GM23338 (cell line): ENCODE results near the gene HP. TPM values are rescaled to one million over a fixed set of nuclear protein-coding genes. Genes with fewer than 3 reads are reported as not detected.

Source experiments
- ATAC-seq: fragments of 200-7000 bp; cut with Tn5 transposase; 3 replicates; pipeline ENCODE4 v1.9.1; 2020
- DNase-seq: peaks from one replicate; pipeline ENCODE4 v3.0.0-alpha.2; 2015; ENCODE audit warnings: low spot score
- H2AFZ ChIP-seq: fragments of 200-600 bp; sonication (generic); 2 replicates; pipeline ENCODE4 v1.8.0; 2016; ENCODE audit warnings: antibody characterized with exemption, mild to moderate bottlenecking, moderate library complexity
- H3F3A ChIP-seq: fragments of 200-600 bp; sonication (generic); replicated peaks from 2 replicates; pipeline ENCODE4 v1.8.0; 2017; ENCODE audit warnings: antibody characterized with exemption, mixed run types, low read depth
- H3K27ac ChIP-seq: fragments of 200-600 bp; sonication (generic); 2 replicates; pipeline ENCODE4 v1.6.1; 2016; ENCODE audit warnings: low read depth
- H3K27me3 ChIP-seq: fragments of 200-600 bp; sonication (generic); 2 replicates; pipeline ENCODE4 v1.8.0; 2016; ENCODE audit warnings: mild to moderate bottlenecking, mixed run types, moderate library complexity; ENCODE audit not compliant: insufficient read depth
- H3K36me3 ChIP-seq: fragments of 200-600 bp; sonication (generic); 2 replicates; pipeline ENCODE4 v1.8.0; 2016; ENCODE audit warnings: mild to moderate bottlenecking; ENCODE audit not compliant: insufficient read depth
- H3K4me1 ChIP-seq: fragments of 200-600 bp; sonication (generic); 2 replicates; pipeline ENCODE4 v1.8.0; 2016; ENCODE audit warnings: mild to moderate bottlenecking, moderate library complexity; ENCODE audit not compliant: insufficient read depth
- H3K4me2 ChIP-seq: fragments of 200-600 bp; sonication (generic); 2 replicates; pipeline ENCODE4 v1.7.1; 2017; ENCODE audit warnings: mixed run types
- H3K4me3 ChIP-seq: fragments of 200-600 bp; sonication (generic); 2 replicates; pipeline ENCODE4 v1.6.1; 2016; ENCODE audit warnings: mixed run types
- H3K79me2 ChIP-seq: fragments of 200-600 bp; sonication (generic); replicated peaks from 2 replicates; pipeline ENCODE4 v1.8.0; 2017; ENCODE audit warnings: mild to moderate bottlenecking; ENCODE audit not compliant: insufficient read depth
- H3K9me2 ChIP-seq: fragments of 200-600 bp; sonication (generic); 2 replicates; pipeline ENCODE4 v1.8.0; 2017; ENCODE audit not compliant: insufficient read depth
- H4K20me1 ChIP-seq: fragments of 200-600 bp; sonication (generic); replicated peaks from 2 replicates; pipeline ENCODE4 v1.8.0; 2017; ENCODE audit warnings: mild to moderate bottlenecking; ENCODE audit not compliant: insufficient read depth
- H3K27ac Mint-ChIP-seq: 2 replicates; pipeline ENCODE4 v1.8.0; 2020; ENCODE audit warnings: inconsistent platforms, mild to moderate bottlenecking, moderate library complexity, mixed read lengths
- H3K27me3 Mint-ChIP-seq: 3 replicates; pipeline ENCODE4 v1.8.0; 2022; ENCODE audit warnings: low read depth, mild to moderate bottlenecking, moderate library complexity, mixed read lengths, inconsistent platforms; ENCODE audit not compliant: insufficient read depth, poor library complexity
- H3K36me3 Mint-ChIP-seq: 3 replicates; pipeline ENCODE4 v1.8.0; 2021; ENCODE audit warnings: low read depth, mild to moderate bottlenecking, inconsistent platforms, moderate library complexity, mixed read lengths
- H3K4me1 Mint-ChIP-seq: 3 replicates; pipeline ENCODE4 v1.8.0; 2020; ENCODE audit warnings: mild to moderate bottlenecking, inconsistent platforms, mixed read lengths
- H3K4me3 Mint-ChIP-seq: 3 replicates; pipeline ENCODE4 v1.8.0; 2021; ENCODE audit warnings: moderate library complexity, mild to moderate bottlenecking, inconsistent platforms, mixed read lengths
- H3K9me3 Mint-ChIP-seq: 3 replicates; pipeline ENCODE4 v1.8.0; 2020; ENCODE audit warnings: moderate library complexity, mild to moderate bottlenecking, inconsistent platforms, mixed read lengths
- CREB1 ChIP-seq: fragments of 250-450 bp; sonication (Bioruptor Pico); IDR thresholded peaks from 2 replicates; pipeline ENCODE4 v1.5.0; 2020; ENCODE audit warnings: low read depth, mild to moderate bottlenecking, moderate library complexity
- EZH2 ChIP-seq: fragments of 200-600 bp; sonication (generic); IDR thresholded peaks from one replicate; pipeline ENCODE4 v1.8.0; 2017; ENCODE audit warnings: antibody characterized with exemption, mild to moderate bottlenecking, low read depth; ENCODE audit not compliant: unreplicated experiment
- EZH2phosphoT487 ChIP-seq: fragments of 200-600 bp; sonication (generic); IDR thresholded peaks from one replicate; pipeline ENCODE4 v1.8.1; 2018; ENCODE audit warnings: antibody characterized with exemption; ENCODE audit not compliant: unreplicated experiment
- JUNB ChIP-seq: IDR thresholded peaks from one replicate; pipeline ENCODE4 v1.6.1; 2016; ENCODE audit warnings: antibody characterized with exemption; ENCODE audit not compliant: unreplicated experiment
- NANOG ChIP-seq: IDR thresholded peaks from 2 replicates; pipeline ENCODE4 v1.6.1; 2016; ENCODE audit warnings: antibody characterized with exemption, borderline replicate concordance
- POLR2AphosphoS5 ChIP-seq: IDR thresholded peaks from 2 replicates; pipeline ENCODE4 v1.6.1; 2016; ENCODE audit warnings: antibody characterized with exemption, low read depth
- ZNF114 ChIP-seq: fragments of 250-450 bp; sonication (Bioruptor Pico); IDR thresholded peaks from 2 replicates; pipeline ENCODE4 v1.5.0; 2020; ENCODE audit warnings: mild to moderate bottlenecking, moderate library complexity
- ZNF331 ChIP-seq: fragments of 250-450 bp; sonication (Bioruptor Pico); IDR thresholded peaks from 2 replicates; pipeline ENCODE4 v1.5.0; 2020; ENCODE audit warnings: low read depth, mild to moderate bottlenecking, moderate library complexity
- polyA plus RNA-seq: library from polyadenylated mRNA; unstranded; fragments of >200 nt; fragmentation: Nextera tagmentation; extraction: Ambion mirVana; gene quantifications from 2 replicates; pipeline ENCODE4 v1.2.1, GENCODE V29; 2016
- total RNA-seq: library from RNA; depleted of rRNA; stranded (reverse); fragments of >200 nt; shearing (Covaris generic); gene quantifications from 2 replicates; pipeline ENCODE4 v1.2.3, GENCODE V29; 2014
- TF ChIP-seq, protein P1 (sequence below), 2 experiments: fragments of 200-600 bp in 1 of 2; sonication (generic) in 1 of 2; conservative IDR thresholded peaks; 2 replicates each; pipeline versions ENCODE4 v1.5.1 to v1.6.1; 2016 to 2017; ENCODE audit warnings: antibody characterized with exemption in 2 of 2, low read depth in 2 of 2, mild to moderate bottlenecking in 2 of 2, moderate library complexity in 1 of 2
- TF ChIP-seq, protein P2 (sequence below): fragments of 250-450 bp; sonication (Bioruptor Pico); IDR thresholded peaks from 2 replicates; pipeline ENCODE4 v1.5.0; 2020; ENCODE audit warnings: mild to moderate bottlenecking, moderate library complexity
- TF ChIP-seq, protein P3 (sequence below): IDR thresholded peaks from one replicate; pipeline ENCODE4 v1.6.1; 2018; ENCODE audit warnings: antibody characterized with exemption; ENCODE audit not compliant: unreplicated experiment

Gene HP
- total and polyA plus RNA-seq, 2 experiments from 2014 or later, result 0.26 TPM; not detected in 1

DNA sequence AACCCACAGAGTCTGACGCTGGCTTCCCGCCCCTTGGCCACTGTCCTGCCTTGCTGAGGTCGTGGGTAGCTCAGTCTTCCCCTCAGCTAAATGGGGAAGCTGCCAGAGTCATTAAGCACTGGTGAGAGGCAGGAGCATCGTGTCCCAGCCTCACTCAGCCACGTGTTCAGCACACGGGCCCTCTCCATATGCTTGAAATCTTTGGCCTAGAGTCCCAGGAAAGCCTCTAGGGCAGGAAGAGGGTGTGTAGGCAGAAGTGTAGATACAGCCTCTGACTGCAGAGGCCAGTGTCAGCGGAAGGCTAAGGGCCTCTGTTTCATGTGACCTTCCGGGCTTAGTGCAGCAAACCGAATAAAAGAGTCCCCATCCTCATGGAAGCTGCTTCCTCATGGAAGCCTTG, 41.7 kb upstream of the HP start (continued):
- TF ChIP-seq, protein P1, sequence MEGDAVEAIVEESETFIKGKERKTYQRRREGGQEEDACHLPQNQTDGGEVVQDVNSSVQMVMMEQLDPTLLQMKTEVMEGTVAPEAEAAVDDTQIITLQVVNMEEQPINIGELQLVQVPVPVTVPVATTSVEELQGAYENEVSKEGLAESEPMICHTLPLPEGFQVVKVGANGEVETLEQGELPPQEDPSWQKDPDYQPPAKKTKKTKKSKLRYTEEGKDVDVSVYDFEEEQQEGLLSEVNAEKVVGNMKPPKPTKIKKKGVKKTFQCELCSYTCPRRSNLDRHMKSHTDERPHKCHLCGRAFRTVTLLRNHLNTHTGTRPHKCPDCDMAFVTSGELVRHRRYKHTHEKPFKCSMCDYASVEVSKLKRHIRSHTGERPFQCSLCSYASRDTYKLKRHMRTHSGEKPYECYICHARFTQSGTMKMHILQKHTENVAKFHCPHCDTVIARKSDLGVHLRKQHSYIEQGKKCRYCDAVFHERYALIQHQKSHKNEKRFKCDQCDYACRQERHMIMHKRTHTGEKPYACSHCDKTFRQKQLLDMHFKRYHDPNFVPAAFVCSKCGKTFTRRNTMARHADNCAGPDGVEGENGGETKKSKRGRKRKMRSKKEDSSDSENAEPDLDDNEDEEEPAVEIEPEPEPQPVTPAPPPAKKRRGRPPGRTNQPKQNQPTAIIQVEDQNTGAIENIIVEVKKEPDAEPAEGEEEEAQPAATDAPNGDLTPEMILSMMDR (conservative IDR thresholded peaks at IDR 0.05; ENCODE audit: low read depth in 2 of 2), result no peak
- no peak for TF ChIP-seq NANOG
- TF ChIP-seq ZNF114 (CRISPR knock-in tag), result no peak
- TF ChIP-seq CREB1 (CRISPR knock-in tag), result no peak
- no peak for TF ChIP-seq EZH2phosphoT487

DNA sequence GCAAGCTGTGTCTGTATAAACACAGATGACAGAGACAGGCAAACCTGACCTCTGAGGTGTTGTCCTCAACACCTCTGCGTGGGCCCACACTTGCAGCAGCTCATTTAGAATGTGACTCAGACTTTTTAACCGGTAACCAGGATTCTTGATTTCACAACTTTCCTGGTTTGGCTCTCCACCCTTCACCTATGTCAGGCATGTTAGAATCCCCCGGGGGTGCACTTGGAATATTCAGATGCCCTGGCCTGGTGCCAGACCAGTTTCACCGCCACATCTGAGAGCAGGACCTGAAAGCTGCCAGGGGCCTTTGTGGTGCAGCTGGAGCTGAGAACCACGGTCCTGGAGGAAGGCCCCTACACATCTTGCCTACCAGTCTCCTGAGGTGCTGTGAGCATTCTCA, 40.9 kb upstream of the HP start:
- H3F3A ChIP-seq, result no peaks in the 10 kb centered on the region
- ATAC-seq, result no peak
- DNase-seq, result no peak
- no peaks in the 10 kb centered on the region for H3K4me1 ChIP-seq
- H3K27ac ChIP-seq, result no peak overlapping the region
- Mint-ChIP-seq H3K27me3 (peaks cover 3% of the 10 kb centered on the region), H3K36me3 (peaks cover 45% of the 10 kb centered on the region), H3K9me3 (peaks cover 6% of the 10 kb centered on the region; the same call in 2 of the 3 replicates), H3K4me1 (peaks cover 4% of the 10 kb centered on the region; the same call in 1 of the 3 replicates), H3K4me3 (no peak overlapping the region), H3K27ac (no peak overlapping the region; the same call in 1 of the 2 replicates)
- H3K79me2 ChIP-seq, result peaks cover 13% of the 10 kb centered on the region
- no peaks in the 10 kb centered on the region for H3K27me3 ChIP-seq
- no peaks in the 10 kb centered on the region for H3K9me2 ChIP-seq
- peaks cover 3% of the 10 kb centered on the region; the same call in 1 of the 2 replicates for H4K20me1 ChIP-seq
- peaks cover 4% of the 10 kb centered on the region; the same call in 1 of the 2 replicates for H3K36me3 ChIP-seq
- H2AFZ ChIP-seq, result no peak overlapping the region
- H3K4me2 ChIP-seq, result no peak overlapping the region
- H3K4me3 ChIP-seq, result no peak overlapping the region
- TF ChIP-seq POLR2AphosphoS5 (no peak), ZNF114 (CRISPR knock-in tag) (no peak), EZH2 (no peak), JUNB (no peak), CREB1 (CRISPR knock-in tag) (no peak), EZH2phosphoT487 (no peak), ZNF331 (CRISPR knock-in tag) (no peak)
- TF ChIP-seq, protein P2, sequence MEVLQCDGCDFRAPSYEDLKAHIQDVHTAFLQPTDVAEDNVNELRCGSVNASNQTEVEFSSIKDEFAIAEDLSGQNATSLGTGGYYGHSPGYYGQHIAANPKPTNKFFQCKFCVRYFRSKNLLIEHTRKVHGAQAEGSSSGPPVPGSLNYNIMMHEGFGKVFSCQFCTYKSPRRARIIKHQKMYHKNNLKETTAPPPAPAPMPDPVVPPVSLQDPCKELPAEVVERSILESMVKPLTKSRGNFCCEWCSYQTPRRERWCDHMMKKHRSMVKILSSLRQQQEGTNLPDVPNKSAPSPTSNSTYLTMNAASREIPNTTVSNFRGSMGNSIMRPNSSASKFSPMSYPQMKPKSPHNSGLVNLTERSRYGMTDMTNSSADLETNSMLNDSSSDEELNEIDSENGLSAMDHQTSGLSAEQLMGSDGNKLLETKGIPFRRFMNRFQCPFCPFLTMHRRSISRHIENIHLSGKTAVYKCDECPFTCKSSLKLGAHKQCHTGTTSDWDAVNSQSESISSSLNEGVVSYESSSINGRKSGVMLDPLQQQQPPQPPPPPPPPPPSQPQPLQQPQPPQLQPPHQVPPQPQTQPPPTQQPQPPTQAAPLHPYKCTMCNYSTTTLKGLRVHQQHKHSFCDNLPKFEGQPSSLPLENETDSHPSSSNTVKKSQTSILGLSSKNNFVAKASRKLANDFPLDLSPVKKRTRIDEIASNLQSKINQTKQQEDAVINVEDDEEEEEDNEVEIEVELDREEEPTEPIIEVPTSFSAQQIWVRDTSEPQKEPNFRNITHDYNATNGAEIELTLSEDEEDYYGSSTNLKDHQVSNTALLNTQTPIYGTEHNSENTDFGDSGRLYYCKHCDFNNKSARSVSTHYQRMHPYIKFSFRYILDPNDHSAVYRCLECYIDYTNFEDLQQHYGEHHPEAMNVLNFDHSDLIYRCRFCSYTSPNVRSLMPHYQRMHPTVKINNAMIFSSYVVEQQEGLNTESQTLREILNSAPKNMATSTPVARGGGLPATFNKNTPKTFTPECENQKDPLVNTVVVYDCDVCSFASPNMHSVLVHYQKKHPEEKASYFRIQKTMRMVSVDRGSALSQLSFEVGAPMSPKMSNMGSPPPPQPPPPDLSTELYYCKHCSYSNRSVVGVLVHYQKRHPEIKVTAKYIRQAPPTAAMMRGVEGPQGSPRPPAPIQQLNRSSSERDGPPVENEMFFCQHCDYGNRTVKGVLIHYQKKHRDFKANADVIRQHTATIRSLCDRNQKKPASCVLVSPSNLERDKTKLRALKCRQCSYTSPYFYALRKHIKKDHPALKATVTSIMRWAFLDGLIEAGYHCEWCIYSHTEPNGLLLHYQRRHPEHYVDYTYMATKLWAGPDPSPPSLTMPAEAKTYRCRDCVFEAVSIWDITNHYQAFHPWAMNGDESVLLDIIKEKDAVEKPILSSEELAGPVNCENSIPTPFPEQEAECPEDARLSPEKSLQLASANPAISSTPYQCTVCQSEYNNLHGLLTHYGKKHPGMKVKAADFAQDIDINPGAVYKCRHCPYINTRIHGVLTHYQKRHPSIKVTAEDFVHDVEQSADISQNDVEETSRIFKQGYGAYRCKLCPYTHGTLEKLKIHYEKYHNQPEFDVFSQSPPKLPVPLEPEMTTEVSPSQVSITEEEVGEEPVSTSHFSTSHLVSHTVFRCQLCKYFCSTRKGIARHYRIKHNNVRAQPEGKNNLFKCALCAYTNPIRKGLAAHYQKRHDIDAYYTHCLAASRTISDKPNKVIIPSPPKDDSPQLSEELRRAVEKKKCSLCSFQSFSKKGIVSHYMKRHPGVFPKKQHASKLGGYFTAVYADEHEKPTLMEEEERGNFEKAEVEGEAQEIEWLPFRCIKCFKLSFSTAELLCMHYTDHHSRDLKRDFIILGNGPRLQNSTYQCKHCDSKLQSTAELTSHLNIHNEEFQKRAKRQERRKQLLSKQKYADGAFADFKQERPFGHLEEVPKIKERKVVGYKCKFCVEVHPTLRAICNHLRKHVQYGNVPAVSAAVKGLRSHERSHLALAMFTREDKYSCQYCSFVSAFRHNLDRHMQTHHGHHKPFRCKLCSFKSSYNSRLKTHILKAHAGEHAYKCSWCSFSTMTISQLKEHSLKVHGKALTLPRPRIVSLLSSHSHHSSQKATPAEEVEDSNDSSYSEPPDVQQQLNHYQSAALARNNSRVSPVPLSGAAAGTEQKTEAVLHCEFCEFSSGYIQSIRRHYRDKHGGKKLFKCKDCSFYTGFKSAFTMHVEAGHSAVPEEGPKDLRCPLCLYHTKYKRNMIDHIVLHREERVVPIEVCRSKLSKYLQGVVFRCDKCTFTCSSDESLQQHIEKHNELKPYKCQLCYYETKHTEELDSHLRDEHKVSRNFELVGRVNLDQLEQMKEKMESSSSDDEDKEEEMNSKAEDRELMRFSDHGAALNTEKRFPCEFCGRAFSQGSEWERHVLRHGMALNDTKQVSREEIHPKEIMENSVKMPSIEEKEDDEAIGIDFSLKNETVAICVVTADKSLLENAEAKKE (CRISPR knock-in tag), result no peak
- TF ChIP-seq, protein P1 (conservative IDR thresholded peaks at IDR 0.05; ENCODE audit: low read depth in 2 of 2), result no peak
- TF ChIP-seq, protein P3, sequence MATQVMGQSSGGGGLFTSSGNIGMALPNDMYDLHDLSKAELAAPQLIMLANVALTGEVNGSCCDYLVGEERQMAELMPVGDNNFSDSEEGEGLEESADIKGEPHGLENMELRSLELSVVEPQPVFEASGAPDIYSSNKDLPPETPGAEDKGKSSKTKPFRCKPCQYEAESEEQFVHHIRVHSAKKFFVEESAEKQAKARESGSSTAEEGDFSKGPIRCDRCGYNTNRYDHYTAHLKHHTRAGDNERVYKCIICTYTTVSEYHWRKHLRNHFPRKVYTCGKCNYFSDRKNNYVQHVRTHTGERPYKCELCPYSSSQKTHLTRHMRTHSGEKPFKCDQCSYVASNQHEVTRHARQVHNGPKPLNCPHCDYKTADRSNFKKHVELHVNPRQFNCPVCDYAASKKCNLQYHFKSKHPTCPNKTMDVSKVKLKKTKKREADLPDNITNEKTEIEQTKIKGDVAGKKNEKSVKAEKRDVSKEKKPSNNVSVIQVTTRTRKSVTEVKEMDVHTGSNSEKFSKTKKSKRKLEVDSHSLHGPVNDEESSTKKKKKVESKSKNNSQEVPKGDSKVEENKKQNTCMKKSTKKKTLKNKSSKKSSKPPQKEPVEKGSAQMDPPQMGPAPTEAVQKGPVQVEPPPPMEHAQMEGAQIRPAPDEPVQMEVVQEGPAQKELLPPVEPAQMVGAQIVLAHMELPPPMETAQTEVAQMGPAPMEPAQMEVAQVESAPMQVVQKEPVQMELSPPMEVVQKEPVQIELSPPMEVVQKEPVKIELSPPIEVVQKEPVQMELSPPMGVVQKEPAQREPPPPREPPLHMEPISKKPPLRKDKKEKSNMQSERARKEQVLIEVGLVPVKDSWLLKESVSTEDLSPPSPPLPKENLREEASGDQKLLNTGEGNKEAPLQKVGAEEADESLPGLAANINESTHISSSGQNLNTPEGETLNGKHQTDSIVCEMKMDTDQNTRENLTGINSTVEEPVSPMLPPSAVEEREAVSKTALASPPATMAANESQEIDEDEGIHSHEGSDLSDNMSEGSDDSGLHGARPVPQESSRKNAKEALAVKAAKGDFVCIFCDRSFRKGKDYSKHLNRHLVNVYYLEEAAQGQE, result no peak
